ENCODE data around the gene GBA2.

Gene GBA2

DNA sequence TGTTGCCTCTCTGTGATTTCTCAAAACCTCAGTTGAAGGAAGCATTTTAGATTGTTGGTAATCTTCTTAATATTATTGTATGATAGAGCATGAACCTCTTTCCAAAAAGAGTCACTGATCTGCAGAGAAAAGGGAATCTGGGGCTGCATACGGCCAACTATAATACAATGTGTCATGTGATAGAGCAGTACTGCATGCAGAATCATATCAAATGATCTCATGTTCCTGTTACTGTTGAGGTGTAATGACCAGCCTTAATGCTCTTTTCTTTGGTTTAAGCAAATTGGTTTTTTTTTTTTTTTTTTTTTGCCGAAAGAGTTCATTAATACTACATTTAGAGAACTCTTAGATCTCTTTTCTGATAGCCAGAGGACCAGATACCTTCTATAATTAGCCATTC is 18.0 kb upstream of the GBA2 start:
- 100% methylated on average over 1 of the region's 2 CpGs for WGBS, 2 experiments
- no peak overlapping the region for H3K27ac ChIP-seq (ENCODE audit: insufficient read depth, low read depth, low read length, poor library complexity, severe bottlenecking)
- H3K4me3 ChIP-seq (ENCODE audit: insufficient read depth, low read depth, low read length): no peak overlapping the region

DNA sequence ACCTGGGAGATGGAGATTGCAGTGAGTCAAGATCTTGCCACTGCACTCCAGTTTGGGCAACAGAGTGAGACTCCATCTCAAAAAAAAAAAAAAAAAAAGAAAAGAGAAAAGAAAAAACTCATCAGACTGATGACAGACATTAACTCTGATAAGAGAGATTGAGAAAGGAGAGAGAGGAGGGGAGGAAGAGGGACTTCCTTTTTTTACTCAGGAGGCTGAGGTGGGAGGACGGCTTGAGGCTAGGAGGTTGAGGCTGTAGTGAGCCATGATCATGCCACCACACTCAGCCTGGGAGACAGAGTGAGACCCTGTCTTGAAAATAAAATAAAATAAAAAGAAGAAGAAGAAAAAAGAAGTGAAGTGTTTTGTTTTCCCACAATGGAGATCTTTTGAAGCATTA is 14.8 kb upstream of the GBA2 start:
- H3K4me3 ChIP-seq (ENCODE audit: insufficient read depth, low read depth, low read length): no peak overlapping the region
- 100% methylated on average over 1 of the region's 1 CpG for WGBS, 2 experiments
- no peaks in the 10 kb centered on the region for H3K9me3 ChIP-seq (ENCODE audit: control insufficient read depth, low read length)
- H3K36me3 ChIP-seq (ENCODE audit: control insufficient read depth, insufficient read depth, low read length): no peaks in the 10 kb centered on the region
- H3K27ac ChIP-seq (ENCODE audit: insufficient read depth, low read depth, low read length, poor library complexity, severe bottlenecking): no peak overlapping the region
- no peaks in the 10 kb centered on the region for H3K27me3 ChIP-seq (ENCODE audit: control insufficient read depth, insufficient read depth, low read length, poor library complexity, severe bottlenecking)
- H3K4me1 ChIP-seq (ENCODE audit: control insufficient read depth, insufficient read depth, low read length): no peaks in the 10 kb centered on the region

More for the DNA sequence above, 18.0 kb upstream of the GBA2 start:
- Histone ChIP-seq H3K27me3 (ENCODE audit: control insufficient read depth, insufficient read depth, low read length, poor library complexity, severe bottlenecking) (no peaks in the 10 kb centered on the region), H3K4me1 (ENCODE audit: control insufficient read depth, insufficient read depth, low read length) (no peaks in the 10 kb centered on the region), H3K9me3 (ENCODE audit: control insufficient read depth, low read length) (no peaks in the 10 kb centered on the region), H3K36me3 (ENCODE audit: control insufficient read depth, insufficient read depth, low read length) (no peaks in the 10 kb centered on the region)

DNA sequence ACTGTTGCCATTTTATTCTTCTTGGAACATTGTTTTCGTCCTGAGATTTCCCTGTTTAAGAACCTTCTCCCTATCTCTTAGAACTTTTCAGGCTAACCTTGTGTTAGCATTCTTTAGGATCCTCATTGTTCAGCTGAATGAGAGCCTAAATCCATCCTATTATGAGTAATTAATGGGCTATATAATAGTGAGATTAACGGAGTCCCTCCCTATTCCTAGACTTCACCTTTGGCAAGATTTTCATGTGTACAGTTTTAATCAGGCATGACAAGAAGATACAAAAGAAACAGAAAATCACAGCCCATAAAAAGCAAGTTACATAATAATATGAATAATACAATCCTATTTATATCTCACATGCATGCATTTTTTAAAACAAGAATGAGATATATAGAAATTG is 14.2 kb upstream of the GBA2 start:
- no peaks in the 10 kb centered on the region for H3K9me3 ChIP-seq (ENCODE audit: control insufficient read depth, low read length)
- no peaks in the 10 kb centered on the region for H3K36me3 ChIP-seq (ENCODE audit: control insufficient read depth, insufficient read depth, low read length)
- no peaks in the 10 kb centered on the region for H3K27me3 ChIP-seq (ENCODE audit: control insufficient read depth, insufficient read depth, low read length, poor library complexity, severe bottlenecking)
- 83 to 100% methylated on average over 1 to 2 of the region's 2 CpGs for WGBS, 2 experiments
- H3K4me3 ChIP-seq (ENCODE audit: insufficient read depth, low read depth, low read length): no peak overlapping the region
- peaks cover 5% of the 10 kb centered on the region for H3K4me1 ChIP-seq (ENCODE audit: control insufficient read depth, insufficient read depth, low read length)
- H3K27ac ChIP-seq (ENCODE audit: insufficient read depth, low read depth, low read length, poor library complexity, severe bottlenecking): no peak overlapping the region

DNA sequence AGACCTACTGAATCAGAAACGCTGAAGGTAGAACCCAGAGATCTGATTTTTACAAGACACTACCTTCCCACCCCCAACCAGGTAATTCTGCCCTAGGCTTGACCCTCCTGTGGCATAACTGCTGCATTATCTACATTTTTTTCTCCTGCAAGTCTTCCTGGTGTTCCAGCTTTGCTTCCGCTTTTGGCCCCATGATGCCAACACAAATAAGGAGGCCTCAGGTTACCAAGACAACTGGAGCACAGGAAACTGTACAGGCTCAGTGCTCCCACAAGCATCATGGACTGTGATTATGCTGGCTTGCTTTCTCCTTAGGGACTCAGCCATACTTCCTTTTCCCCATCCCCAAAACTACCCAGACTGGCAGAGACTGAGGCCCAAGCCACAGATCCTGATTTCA is 11.6 kb upstream of the GBA2 start:
- 90 to 91% methylated on average over 2 of the region's 2 CpGs for WGBS, 2 experiments
- no peaks in the 10 kb centered on the region for H3K36me3 ChIP-seq (ENCODE audit: control insufficient read depth, insufficient read depth, low read length)
- no peak overlapping the region for H3K27ac ChIP-seq (ENCODE audit: insufficient read depth, low read depth, low read length, poor library complexity, severe bottlenecking)

DNA sequence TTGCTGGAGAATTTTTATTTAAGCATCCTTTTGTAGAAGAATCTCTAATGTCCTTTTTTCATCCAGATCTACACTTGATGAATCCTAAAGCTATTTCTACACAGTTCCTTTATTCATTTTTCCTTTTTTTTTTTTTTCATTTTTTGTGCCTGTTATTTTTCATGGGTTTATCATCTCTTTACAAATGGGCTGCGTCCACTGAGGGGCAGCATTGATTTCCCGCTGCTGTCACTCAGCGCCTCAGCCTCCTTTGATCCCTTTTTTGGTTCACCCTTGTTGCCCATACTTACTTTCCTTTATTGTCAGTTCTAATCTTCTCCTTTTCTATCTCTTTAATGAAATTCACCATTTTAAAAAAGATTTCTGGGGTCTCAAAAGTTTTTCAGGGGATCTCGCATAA is 10.8 kb upstream of the GBA2 start:
- no peaks in the 10 kb centered on the region for H3K9me3 ChIP-seq (ENCODE audit: control insufficient read depth, low read length)
- peaks cover 10% of the 10 kb centered on the region for H3K4me1 ChIP-seq (ENCODE audit: control insufficient read depth, insufficient read depth, low read length)
- H3K36me3 ChIP-seq (ENCODE audit: control insufficient read depth, insufficient read depth, low read length): no peaks in the 10 kb centered on the region
- 84 to 87% methylated on average over 4 of the region's 4 CpGs for WGBS, 2 experiments
- H3K27ac ChIP-seq (ENCODE audit: insufficient read depth, low read depth, low read length, poor library complexity, severe bottlenecking): no peak overlapping the region
- no peak overlapping the region for H3K4me3 ChIP-seq (ENCODE audit: insufficient read depth, low read depth, low read length)
- H3K27me3 ChIP-seq (ENCODE audit: control insufficient read depth, insufficient read depth, low read length, poor library complexity, severe bottlenecking): no peaks in the 10 kb centered on the region

More for the DNA sequence above, 11.6 kb upstream of the GBA2 start:
- Histone ChIP-seq H3K4me1 (ENCODE audit: control insufficient read depth, insufficient read depth, low read length) (peaks cover 10% of the 10 kb centered on the region), H3K4me3 (ENCODE audit: insufficient read depth, low read depth, low read length) (no peak overlapping the region), H3K9me3 (ENCODE audit: control insufficient read depth, low read length) (no peaks in the 10 kb centered on the region), H3K27me3 (ENCODE audit: control insufficient read depth, insufficient read depth, low read length, poor library complexity, severe bottlenecking) (no peaks in the 10 kb centered on the region)

DNA sequence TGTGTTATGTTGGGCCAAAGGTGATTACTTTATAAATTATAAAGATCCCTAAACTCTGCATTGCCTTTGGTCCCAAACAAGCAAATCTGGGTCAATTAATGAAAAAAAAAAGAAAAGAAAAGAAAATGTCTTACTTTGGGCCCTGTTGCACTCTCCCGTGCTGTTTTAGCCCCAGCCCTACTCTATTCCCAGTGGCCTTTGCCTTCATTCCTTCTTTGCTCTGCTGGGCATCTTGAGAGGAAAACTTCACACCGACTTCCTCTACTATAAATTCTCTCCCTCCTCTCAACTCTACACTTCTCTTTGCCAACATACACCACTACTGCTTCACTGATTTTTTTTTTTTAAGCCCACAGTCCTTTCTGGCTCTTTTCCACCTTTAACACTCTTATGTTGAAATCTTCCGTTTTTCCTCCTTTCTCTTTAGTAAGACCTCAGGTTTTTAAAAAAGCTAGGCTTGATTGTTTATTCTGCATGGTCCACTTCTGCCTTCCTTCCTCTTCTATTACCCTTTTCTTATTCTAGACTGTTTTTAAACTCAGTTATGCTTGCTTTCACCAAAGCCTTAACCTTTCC is 9.5 kb upstream of the GBA2 start:
- H3K4me3 ChIP-seq (ENCODE audit: insufficient read depth, low read depth, low read length): no peak overlapping the region
- H3K27me3 ChIP-seq (ENCODE audit: control insufficient read depth, insufficient read depth, low read length, poor library complexity, severe bottlenecking): no peaks in the 10 kb centered on the region
- H3K9me3 ChIP-seq (ENCODE audit: control insufficient read depth, low read length): no peaks in the 10 kb centered on the region
- H3K27ac ChIP-seq (ENCODE audit: insufficient read depth, low read depth, low read length, poor library complexity, severe bottlenecking): no peak overlapping the region
- no peaks in the 10 kb centered on the region for H3K36me3 ChIP-seq (ENCODE audit: control insufficient read depth, insufficient read depth, low read length)
- WGBS, 2 experiments: 79 to 83% methylated on average over 3 of the region's 3 CpGs
- peaks cover 10% of the 10 kb centered on the region for H3K4me1 ChIP-seq (ENCODE audit: control insufficient read depth, insufficient read depth, low read length)

DNA sequence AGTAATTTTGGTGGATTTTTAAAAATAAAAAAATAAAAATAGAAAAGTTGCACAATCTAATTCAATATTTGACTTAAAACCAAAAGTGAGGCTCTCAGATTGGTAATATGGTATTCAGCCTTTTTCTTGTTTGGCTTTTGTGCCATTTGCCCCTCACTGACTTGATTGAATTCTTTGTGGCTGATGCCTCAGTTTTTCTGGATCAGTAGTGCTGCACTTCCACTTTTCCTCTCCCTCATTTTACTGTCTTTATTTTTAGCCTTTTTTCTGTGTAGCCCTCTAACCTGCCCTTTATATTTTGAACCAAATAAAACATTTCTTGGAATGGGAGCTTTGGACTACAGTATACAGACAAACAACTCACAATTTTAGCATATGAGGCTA is 8.9 kb upstream of the GBA2 start:
- peaks cover 10% of the 10 kb centered on the region for H3K4me1 ChIP-seq (ENCODE audit: control insufficient read depth, insufficient read depth, low read length)
- H3K27ac ChIP-seq (ENCODE audit: insufficient read depth, low read depth, low read length, poor library complexity, severe bottlenecking): no peak overlapping the region
- no peaks in the 10 kb centered on the region for H3K27me3 ChIP-seq (ENCODE audit: control insufficient read depth, insufficient read depth, low read length, poor library complexity, severe bottlenecking)
- peak overlapping the region; percentile 79 for H3K4me3 ChIP-seq (ENCODE audit: insufficient read depth, low read depth, low read length)
- peaks cover 5% of the 10 kb centered on the region for H3K36me3 ChIP-seq (ENCODE audit: control insufficient read depth, insufficient read depth, low read length)
- H3K9me3 ChIP-seq (ENCODE audit: control insufficient read depth, low read length): no peaks in the 10 kb centered on the region

DNA sequence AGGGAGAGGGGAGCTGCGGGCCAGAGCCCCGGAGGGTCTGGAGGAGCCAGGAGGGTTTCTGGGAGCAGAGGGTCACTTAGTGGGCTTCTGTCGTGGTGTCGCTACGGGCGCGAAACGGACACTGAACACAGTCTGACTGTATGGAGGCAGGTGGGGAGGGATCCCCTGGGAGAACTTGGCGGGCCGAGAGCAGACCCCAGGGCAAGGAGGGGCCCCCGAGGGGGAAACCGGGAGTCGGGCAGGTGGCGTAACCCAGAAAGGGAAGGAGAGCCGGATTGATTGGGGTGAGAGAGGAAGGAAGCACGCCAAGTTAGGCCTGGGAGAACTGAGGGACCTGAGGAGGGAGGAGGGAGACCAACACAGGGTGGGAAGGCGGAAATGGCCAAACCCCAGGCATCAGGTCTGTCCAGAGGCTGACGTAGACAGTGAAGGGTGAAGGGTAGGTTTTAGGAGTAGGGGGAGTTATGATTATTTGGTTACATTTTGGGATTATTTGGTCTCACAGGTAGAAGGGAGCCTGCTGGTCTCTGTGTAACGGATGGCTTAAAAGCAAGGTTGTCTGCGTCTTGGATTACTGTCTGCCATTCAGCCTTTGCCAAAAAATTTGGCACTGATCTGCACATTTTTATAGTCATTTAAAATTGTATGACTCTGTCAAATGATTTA is 8.3 kb upstream of the GBA2 start:
- 2 to 3% methylated on average over 20 of the region's 20 CpGs for WGBS, 2 experiments
- H3K27ac ChIP-seq (ENCODE audit: insufficient read depth, low read depth, low read length, poor library complexity, severe bottlenecking): peak overlapping the region; percentile 81
- H3K27me3 ChIP-seq (ENCODE audit: control insufficient read depth, insufficient read depth, low read length, poor library complexity, severe bottlenecking): no peaks in the 10 kb centered on the region
- H3K4me1 ChIP-seq (ENCODE audit: control insufficient read depth, insufficient read depth, low read length): peaks cover 10% of the 10 kb centered on the region
- H3K36me3 ChIP-seq (ENCODE audit: control insufficient read depth, insufficient read depth, low read length): peaks cover 9% of the 10 kb centered on the region
- H3K9me3 ChIP-seq (ENCODE audit: control insufficient read depth, low read length): no peaks in the 10 kb centered on the region
- peak overlapping the region; percentile 79 for H3K4me3 ChIP-seq (ENCODE audit: insufficient read depth, low read depth, low read length)

DNA sequence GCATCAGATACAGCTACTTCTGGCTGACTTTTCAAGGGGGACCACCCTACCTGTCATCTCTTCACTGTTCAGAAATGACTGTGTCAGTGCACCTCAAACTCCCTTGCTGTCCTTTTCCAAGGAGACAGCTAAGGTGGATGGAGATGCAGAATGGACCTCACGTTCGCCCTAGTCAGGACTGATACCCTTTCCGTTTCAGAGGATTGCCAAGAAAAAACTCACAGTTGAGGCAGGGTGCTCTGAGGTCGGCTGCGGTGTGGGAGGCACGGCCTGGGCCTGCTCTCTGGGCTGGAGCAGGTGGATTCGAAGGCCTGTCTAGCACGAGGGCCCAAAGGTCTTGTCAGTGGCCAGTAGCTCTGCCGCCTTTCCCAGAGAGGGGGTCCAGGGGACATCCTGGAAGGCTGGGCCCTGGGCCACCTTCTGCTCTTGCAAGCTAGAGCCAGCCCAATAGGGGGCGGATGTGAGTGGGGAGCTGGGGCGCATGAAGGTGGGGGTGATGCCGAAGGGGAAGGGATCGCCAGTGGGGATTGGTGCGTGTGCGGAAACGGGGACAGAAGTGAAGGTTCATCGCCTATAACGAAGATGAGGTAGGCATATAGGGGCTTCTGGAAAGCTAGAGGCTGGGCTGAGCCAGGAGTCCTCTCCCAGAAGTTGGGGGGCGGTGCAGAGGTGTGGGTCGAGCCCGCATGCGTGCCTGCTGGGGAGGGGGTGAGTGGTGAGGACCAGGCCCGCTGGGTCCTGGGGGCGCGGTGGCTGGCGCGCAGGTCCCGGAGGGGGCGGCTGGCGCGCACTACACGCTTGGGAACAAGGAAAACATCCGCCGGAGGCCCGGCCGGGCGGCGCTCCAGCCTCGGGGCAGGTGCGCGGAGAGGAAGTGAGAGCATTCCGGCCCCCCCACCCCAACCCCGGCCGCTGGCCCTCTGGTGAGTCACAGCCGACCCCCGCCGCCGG is 7.5 kb upstream of the GBA2 start:
- H3K9me3 ChIP-seq (ENCODE audit: control insufficient read depth, low read length): no peaks in the 10 kb centered on the region
- H3K4me1 ChIP-seq (ENCODE audit: control insufficient read depth, insufficient read depth, low read length): peaks cover 10% of the 10 kb centered on the region
- WGBS, 2 experiments: 13 to 14% methylated on average over 48 of the region's 48 CpGs
- peak overlapping the region; percentile 81 for H3K27ac ChIP-seq (ENCODE audit: insufficient read depth, low read depth, low read length, poor library complexity, severe bottlenecking)
- H3K36me3 ChIP-seq (ENCODE audit: control insufficient read depth, insufficient read depth, low read length): peaks cover 9% of the 10 kb centered on the region
- H3K4me3 ChIP-seq (ENCODE audit: insufficient read depth, low read depth, low read length): peak overlapping the region; percentile 79
- H3K27me3 ChIP-seq (ENCODE audit: control insufficient read depth, insufficient read depth, low read length, poor library complexity, severe bottlenecking): no peaks in the 10 kb centered on the region

DNA sequence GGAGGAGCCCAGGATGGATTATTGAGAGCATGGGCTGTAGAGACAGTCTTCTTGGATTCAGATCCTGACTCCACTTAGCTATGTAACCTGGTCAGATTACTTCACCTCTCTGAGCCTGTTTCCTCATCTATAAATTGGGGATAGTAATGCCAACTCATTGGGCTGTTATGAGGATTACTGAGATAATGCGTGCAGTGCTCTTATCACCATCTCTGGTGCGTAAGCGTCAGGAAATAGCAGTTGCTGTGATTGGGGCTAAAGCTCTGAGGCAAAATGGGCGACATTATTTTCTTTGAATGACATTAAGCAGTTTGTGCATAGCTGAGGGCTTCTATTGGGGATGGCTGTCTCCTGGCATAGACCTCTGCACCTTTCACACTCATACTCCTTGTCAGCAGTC is 6.0 kb upstream of the GBA2 start:
- Histone ChIP-seq H3K36me3 (ENCODE audit: control insufficient read depth, insufficient read depth, low read length) (peaks cover 9% of the 10 kb centered on the region), H3K27me3 (ENCODE audit: control insufficient read depth, insufficient read depth, low read length, poor library complexity, severe bottlenecking) (no peaks in the 10 kb centered on the region), H3K27ac (ENCODE audit: insufficient read depth, low read depth, low read length, poor library complexity, severe bottlenecking) (no peak overlapping the region), H3K9me3 (ENCODE audit: control insufficient read depth, low read length) (no peaks in the 10 kb centered on the region), H3K4me1 (ENCODE audit: control insufficient read depth, insufficient read depth, low read length) (peaks cover 11% of the 10 kb centered on the region), H3K4me3 (ENCODE audit: insufficient read depth, low read depth, low read length) (no peak overlapping the region)
- WGBS, 2 experiments: 94 to 96% methylated on average over 4 of the region's 4 CpGs
